GM12872 (cell line): ENCODE data around the gene MSI2.

ENCODE experiments used
- TF ChIP-seq, protein P1 (sequence below): IDR thresholded peaks from 3 replicates; pipeline ENCODE4 v1.5.1; 2011; ENCODE audit warnings: low read depth, mild to moderate bottlenecking, low read length, moderate library complexity; ENCODE audit not compliant: insufficient read depth

MSI2 gene

DNA sequence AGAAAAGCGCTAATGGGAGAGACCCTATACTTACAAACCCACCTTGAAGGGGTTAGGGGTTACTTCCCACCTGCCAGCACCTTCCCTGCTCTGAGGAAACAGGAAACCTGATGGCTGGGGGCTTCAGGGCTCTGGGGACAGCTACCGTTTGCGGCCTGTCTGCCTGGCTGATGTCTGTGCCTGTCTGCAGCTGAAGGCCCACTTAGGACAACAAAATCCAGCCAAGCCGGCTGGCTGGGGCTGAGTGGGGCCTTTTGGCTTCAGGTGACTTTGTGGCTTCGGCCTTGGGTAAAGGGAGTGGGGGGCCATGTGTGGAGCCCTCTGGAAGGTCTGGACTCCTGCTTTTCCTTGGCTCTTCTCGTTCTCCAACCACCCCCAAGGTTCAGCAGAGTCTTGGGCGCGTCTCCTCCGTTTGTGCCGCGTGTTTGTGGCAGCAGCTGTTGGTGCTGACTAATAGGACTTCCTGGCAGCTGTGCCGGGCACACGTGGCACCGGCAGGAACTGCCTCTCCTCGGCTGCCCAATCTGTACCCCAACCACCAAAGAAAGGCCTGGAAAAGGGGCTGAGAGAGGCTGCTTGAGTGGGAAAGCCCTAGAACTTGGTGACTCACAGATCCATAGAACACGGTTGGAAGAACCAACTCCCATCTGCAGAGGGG lies 186.7 kb downstream of the MSI2 start:
- TF ChIP-seq, protein P1, sequence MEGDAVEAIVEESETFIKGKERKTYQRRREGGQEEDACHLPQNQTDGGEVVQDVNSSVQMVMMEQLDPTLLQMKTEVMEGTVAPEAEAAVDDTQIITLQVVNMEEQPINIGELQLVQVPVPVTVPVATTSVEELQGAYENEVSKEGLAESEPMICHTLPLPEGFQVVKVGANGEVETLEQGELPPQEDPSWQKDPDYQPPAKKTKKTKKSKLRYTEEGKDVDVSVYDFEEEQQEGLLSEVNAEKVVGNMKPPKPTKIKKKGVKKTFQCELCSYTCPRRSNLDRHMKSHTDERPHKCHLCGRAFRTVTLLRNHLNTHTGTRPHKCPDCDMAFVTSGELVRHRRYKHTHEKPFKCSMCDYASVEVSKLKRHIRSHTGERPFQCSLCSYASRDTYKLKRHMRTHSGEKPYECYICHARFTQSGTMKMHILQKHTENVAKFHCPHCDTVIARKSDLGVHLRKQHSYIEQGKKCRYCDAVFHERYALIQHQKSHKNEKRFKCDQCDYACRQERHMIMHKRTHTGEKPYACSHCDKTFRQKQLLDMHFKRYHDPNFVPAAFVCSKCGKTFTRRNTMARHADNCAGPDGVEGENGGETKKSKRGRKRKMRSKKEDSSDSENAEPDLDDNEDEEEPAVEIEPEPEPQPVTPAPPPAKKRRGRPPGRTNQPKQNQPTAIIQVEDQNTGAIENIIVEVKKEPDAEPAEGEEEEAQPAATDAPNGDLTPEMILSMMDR: no peak

DNA sequence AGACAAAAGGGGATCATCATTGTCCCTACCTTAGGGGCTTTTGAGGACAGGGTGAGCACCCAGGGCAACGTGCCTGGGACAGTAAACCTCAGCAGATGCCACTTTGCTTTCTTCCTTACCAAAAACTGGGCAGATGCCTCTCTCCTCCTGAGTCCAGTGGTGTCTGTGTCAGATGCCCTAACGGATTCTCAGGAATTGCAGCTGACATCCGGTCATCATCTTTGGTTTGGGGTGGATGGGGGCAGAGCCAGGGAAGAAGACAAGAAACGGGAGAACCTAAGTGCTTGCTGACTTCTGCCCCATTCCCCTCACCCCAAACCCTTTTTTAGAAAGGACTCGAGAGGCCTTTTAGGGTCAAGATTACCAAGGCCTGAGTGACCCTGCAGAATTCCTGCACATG lies 187.5 kb downstream of the MSI2 start:
- TF ChIP-seq, protein P1: no peak

DNA sequence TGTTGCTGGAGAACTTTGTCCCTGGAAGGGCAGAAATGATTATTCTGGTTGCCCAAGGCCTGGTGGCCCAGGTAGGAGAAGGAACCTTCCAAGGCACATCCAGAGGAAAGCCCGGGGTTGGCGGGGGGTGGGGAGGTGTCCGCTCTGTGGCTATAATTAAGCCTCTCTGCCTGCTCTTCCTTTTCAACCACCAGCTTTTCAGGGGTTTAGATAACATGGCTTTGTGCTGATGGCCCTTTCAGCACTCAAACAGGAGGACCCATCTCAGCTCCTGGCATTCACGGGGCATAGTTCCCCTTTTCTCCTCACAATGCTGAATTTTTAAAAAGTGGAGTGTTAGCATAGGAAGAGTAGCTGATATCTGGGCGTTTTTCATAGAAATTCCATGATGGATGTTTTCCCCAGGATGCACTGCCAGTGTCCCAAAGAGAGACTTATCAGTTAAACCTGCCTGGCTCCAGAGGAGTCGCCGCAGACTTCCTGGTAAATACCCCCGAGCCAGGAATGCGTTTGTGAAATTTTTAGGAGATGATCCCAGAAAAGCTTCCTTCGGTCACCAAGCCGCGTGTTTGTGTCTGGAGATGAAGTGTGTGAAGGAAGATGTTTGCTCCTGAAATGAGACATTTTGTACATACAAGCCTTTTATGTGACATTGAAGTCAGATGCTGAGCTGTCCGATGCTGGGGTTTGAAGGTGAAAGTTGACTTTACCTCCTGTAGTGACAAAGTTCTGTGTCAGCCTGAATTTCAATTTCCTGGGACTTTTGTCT lies 188.5 kb downstream of the MSI2 start:
- TF ChIP-seq, protein P1: no peak

DNA sequence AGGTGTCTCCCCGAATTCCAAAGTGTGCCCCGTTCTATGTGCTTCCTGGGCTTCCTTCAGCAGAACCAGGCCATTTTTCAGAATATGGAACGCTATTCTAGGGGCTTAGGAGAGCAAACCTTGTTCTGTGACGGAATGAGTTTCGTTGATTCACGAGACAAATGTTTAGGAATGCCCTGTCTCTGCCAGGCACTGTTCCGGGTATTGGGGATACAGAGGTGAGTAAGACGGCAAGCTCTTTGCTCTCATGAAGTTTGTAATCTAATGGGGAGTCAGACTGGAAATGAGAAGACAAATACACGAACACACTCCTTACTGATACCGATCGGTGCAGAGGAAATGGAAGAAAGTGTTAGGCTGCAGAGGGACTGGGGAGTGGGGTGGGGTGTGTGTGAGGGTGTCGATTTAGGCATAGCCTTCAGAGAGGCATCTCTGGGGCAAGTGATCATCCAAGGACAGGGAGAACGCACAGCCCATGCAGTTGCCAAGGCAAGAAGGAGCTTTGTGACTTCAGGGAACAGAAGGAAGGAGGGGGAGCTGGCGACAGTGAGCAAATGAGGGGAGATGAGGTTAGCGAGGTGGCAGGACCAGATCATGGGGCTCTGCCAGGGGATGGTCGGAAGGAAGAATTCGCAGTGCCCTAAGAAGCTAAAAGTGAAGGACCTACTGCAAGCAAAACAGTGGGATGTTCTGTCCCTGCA lies 189.6 kb downstream of the MSI2 start:
- TF ChIP-seq, protein P1: no peak

DNA sequence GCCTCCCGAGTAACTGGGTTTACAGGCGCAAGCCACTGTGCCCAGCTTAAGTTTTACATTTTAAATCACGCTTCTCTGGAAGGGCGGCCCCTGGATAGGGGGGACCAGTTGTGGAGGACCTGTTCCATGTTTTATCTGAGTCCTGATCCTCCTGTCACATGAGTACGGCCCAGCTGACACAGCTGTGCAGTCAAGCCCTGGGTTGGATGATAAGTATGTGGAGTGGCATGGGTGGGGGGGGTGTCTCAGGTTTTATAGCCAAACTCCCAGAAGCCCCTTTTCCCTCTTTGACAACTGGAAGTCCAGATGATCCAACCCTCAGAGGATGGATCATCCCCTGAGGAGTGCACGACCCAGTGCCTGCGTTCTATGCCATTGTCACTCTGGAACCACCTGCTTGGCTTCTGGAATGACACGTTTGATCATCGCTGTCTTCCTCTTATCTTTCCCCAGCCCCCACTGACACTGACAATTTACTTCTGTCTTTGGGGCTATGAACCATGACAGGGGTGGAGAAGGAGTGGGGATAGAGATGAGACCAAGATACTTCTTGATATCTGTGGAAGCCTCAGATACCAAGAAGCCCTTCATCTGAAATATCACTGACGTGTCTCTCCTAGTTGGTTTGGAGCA lies 191.2 kb downstream of the MSI2 start:
- TF ChIP-seq, protein P1: no peak

DNA sequence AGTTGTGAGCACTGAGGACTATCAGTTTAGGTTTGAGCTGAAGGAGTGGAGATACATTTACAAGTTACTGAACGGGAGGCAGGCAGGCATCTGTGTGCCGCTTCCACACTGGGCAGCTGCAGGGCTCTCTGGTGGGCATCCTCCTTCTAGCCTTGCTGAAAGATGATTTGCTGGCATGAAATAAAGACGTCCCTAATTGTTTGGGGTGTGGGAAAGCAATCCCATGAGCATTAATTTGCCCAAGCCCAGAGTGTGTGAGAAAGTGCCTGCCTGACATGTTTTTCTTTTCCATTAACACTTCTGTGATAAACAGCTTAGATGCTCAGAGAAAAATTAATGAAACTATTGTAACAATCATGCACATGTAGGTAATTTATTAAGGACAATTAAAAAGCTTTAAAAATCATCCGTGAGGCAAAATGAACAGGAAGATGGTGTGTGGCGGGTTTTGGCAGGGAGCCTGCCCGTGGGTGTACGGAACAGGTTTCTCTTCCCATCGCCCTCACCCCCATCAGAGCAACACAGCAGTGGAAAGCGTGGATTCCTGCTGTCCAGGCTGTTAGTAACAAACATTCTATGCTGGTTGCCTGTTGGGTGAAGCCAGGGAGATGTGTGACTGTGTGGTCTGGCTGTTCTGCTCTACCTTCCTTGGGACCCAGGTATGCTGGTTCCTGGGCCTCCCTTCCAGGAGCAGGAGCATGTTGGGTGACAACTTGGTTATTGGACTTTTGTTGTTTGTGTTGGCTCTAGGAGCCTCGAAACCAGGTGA lies 191.9 kb downstream of the MSI2 start:
- TF ChIP-seq, protein P1: no peak
